Stimulated activated CD8-positive, alpha-beta memory T cell treated with anti-CD3 and anti-CD28 coated beads, Interleukin-4, amount 100 ng/mL, for 4 hours (primary cell): ENCODE data around the gene ATF4.
A peak's percentile ranks its signal among the peaks of the same experiment; 100 is the strongest.
"Not testable (repeated sequence)": the region's sequence is repeated elsewhere in the genome, so short reads cannot be mapped to it uniquely, and the experiment has no call there.

Experiments used
- DNase-seq, 2 donors: peaks; one replicate each; pipeline ENCODE4 v3.0.0-alpha.2; 2020; ENCODE audit warnings: low read depth in 2 of 2, low spot score in 1 of 2

The ATF4 gene

DNA sequence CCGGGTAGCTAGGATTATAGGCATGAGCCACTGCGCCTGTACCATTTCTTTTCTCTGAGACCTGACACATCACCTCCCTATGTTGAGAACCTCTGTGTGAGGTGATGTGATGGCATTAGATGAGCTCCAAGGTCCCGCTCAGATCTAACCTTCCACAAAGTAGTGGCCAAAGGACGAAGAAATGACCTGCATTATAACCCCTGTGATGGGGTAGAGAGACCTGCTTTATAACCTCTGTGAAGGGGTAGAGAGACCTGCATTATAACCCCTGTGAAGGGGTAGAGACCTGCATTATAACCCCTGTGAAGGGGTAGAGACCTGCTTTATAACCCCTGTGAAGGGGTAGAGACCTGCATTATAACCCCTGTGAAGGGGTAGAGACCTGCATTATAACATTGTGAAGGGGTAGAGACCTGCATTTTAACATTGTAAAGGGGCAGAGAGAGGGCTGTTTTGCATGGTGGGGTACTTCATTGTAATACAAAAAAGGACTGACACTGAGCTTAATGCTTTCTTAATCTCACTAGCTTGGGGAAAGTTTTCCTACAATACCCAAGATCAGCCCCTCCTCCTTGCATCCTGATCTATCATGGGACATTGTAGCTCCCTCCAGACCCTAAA, 9.7 kb upstream of the ATF4 start:
- DNase-seq, result no peak

DNA sequence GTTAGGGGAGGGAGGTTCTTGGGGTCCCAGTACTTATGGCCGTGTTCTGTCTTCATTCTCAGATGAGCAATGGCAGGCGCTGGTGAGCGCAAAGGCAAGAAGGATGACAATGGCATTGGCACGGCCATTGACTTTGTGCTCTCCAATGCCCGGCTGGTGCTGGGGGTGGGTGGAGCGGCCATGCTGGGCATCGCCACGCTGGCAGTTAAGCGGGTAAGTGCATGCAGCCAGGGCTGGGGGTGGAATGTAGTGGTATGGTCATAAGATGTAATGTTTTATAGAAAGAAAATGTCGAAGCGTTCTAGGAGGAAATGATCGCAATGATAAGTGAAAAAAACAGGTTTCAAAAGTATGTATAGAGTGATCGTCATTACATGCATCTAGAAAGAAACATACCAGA, 9.1 kb upstream of the ATF4 start:
- no peak for DNase-seq

DNA sequence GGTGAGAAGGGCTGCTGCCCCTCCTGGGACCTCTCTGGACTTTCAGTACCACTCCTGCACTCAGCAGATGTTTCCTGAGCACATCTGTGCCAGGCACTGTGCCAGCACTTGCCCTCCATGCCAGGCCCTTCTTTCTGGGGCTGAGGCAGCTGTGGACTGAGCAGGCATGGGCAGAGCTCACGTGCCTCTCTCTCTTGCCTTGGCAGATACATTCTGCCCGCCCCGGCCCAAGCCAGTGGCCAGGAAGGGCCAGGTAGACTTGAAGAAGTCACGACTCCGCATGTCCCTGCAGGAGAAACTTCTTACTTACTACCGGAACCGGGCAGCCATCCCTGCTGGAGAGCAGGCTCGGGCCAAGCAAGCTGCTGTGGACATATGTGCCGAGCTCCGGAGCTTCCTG, 8.3 kb upstream of the ATF4 start:
- no peak for DNase-seq

DNA sequence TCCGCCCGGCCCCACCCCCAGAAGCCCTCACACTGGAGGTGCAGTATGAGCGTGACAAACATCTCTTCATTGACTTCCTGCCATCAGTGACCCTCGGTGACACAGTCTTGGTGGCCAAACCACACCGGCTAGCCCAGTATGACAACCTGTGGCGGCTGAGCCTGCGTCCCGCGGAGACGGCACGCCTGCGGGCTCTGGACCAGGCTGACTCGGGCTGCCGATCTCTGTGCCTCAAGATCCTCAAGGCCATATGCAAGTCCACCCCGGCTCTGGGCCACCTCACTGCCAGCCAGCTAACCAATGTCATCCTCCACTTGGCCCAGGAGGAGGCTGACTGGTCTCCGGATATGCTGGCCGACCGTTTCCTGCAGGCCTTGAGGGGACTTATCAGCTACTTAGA, 6.6 kb upstream of the ATF4 start:
- no peak for DNase-seq

DNA sequence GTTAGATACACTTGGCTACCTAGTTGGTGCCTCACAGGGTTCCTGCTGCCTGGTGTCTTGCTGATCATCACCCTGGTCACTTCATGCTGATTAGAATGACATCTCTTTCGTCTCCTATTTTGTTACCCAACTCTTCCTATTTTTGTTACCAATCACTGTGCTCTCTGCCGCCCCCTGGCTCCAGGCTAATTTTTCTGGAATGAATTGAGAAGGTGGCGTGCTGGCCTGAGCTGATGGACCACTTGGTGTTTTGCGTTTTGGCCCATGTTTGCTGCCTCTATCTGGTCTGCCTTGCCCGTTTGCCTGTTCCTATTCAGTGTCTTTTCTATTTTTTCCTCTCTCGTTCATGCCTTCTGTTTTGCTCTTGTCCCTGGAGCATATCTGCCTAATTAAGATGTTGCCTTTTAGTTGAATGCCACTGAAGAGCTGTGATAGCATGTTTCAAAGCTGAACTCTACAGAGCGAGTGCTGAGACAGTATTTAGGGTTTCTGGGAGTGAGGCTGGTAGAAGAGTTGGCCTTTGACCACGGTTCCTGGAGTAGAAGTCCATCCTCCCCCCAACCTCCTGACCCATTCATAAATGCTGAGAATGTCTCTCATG, 5.9 kb upstream of the ATF4 start:
- no peak for DNase-seq

DNA sequence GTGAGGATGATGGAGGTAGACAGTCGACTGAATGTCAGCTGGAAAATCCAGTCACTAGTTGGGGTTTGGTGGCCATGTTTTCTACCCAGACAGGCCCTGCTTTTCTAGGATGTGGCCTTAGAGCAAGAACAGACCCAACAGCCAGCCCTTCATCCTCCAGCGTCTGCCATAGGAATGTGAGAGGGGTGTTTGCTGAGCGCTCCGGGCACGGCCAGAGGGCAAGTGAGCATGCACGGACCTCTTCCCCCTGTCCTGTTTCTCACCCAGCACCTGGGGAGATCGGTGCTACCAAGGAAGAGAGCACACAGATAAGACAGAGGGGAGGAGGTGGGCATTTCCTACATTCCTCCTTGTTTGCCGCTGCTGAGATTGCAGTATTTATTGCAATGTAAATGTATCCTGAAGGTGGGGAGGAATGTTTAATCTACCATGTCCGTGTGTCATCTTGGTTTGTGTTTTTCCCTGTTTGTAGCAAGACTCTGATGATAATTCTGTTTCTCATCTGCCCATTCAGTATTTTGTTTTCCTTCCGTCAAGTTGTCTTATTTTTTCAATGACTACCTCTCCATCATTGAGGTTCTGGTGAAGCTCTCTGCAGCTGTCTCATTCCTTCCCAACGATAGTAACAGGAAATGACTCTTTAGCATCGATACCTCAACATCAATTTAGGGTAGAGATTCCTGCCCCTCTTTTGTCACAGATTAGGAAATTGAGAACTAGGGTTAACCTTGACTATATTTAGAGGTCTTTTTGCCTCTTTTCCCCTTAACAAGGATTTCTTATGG, 4.9 kb upstream of the ATF4 start:
- DNase-seq, result no peak

DNA sequence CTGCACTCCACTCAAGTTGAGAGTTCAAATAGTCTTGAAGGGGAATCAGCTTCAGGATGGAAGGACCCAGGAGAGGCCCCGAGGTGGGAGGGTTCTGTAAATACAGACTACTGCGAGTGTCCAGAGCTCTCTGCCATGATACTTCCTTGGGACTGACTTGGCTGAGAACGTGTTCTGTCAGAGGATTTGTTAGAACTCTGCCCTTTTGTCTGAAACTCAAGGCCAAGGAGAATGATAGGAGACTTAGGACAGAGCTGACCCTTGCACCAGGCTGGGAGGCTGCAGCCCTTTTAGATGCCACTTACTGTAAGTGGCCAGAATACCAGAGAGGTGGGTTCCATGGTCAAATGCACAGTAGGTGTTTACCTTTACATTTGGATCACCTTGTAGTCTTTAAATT, 2.9 kb upstream of the ATF4 start:
- DNase-seq, result no peak

DNA sequence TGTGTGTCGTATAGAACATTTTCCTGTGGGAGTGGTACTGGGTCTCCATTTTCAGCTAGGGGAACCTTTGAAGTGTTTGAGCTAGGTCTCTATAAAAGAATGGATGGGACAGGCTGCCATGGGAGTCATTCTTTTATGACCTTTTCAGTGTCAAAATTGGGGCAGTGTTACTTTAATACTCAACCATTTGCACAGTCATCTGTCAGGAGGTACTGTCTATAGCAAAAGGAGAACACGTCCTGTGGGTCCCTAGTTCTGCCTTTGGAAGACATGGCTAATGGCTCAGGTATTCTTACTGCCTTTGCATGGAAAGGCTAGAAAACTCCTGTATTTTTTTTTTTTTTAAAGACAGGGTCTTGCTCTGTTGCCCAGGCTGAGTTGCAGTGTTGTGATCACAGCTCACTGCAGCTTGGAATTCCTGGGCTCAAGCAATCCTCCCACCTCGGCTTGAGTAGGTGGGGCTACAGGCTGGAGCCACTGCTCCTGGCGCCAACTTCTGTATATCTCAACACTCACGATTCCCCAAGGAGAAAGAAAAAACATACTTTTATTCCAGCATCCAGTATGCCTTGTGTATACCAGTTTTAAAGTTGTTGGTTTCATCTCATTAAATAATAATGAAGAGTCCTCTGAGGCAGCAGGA, 2.1 kb upstream of the ATF4 start:
- DNase-seq, result no peak

DNA sequence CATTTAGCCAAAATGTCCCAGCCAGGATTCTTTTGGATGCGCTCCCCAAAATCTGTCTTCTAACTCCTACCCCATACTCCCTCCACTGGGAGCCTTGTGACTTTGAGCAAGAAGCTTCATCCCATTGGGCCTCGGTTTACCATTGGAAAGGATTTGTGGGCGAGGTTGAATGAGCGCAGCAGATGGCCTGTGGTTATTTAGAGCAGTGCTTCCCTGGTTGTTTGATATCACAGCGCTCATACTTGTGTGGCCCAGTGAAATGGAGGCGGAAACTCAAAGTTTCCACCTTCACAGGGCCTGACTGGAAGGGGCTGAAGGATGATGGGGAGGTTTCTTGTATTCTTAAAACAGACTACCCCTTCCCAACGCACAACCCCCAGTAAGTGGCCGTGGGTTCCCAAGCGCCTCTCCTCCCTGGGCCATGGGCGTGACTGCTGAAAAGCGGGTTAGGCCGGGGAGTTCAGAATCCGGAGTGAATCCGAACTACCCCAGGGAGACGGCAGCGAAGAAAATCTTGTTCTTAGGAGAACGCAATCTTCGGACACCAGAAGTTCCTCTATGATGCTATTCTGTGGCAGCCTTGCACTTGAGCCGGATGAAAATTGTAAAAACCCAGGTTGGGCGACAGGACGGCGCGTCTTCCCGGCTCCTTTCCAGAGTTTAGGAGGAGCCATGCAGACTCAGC, 1.2 kb upstream of the ATF4 start:
- no peak for DNase-seq

DNA sequence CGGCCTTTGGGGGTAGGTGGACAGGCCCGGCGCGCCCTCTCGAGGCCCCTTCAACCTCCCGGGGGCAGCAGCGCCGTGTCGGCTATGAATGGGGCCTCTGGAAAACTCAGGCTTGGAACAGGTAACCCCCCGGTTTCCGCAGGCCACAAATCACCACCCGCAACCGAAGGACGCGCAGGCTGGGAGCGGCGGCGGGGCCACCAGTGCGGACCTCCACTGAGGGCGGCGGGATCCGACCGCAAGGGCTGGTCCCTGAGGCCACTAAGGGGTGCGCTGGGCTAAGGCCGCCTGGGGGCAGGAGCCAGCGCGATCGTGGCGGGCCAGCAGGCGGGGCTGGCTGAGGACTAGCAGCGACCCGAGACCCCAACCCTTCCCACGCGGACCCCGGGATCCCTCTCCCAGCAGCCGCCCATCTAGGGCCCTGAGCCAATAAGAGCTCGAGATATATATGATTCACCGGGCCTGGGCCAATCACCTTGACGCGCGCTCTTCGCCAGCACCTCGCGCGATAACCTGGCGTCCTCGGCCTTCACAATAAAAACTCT, 609 bp upstream of the ATF4 start:
- peak in 1 of 2 donors; percentile 95 for DNase-seq

DNA sequence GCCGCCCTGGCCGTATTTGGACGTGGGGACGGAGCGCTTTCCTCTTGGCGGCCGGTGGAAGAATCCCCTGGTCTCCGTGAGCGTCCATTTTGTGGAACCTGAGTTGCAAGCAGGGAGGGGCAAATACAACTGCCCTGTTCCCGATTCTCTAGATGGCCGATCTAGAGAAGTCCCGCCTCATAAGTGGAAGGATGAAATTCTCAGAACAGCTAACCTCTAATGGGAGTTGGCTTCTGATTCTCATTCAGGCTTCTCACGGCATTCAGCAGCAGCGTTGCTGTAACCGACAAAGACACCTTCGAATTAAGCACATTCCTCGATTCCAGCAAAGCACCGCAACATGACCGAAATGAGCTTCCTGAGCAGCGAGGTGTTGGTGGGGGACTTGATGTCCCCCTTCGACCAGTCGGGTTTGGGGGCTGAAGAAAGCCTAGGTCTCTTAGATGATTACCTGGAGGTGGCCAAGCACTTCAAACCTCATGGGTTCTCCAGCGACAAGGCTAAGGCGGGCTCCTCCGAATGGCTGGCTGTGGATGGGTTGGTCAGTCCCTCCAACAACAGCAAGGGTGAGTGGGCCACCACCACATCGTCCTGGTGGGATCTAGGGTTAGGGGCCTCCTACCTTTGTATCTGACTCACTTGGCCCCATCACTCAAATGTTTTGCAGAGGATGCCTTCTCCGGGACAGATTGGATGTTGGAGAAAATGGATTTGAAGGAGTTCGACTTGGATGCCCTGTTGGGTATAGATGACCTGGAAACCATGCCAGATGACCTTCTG, 934 bp downstream of the ATF4 start:
- DNase-seq, result not testable (repeated sequence)

DNA sequence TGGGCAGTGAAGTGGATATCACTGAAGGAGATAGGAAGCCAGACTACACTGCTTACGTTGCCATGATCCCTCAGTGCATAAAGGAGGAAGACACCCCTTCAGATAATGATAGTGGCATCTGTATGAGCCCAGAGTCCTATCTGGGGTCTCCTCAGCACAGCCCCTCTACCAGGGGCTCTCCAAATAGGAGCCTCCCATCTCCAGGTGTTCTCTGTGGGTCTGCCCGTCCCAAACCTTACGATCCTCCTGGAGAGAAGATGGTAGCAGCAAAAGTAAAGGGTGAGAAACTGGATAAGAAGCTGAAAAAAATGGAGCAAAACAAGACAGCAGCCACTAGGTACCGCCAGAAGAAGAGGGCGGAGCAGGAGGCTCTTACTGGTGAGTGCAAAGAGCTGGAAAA, 1.7 kb downstream of the ATF4 start:
- DNase-seq, result not testable (repeated sequence)

DNA sequence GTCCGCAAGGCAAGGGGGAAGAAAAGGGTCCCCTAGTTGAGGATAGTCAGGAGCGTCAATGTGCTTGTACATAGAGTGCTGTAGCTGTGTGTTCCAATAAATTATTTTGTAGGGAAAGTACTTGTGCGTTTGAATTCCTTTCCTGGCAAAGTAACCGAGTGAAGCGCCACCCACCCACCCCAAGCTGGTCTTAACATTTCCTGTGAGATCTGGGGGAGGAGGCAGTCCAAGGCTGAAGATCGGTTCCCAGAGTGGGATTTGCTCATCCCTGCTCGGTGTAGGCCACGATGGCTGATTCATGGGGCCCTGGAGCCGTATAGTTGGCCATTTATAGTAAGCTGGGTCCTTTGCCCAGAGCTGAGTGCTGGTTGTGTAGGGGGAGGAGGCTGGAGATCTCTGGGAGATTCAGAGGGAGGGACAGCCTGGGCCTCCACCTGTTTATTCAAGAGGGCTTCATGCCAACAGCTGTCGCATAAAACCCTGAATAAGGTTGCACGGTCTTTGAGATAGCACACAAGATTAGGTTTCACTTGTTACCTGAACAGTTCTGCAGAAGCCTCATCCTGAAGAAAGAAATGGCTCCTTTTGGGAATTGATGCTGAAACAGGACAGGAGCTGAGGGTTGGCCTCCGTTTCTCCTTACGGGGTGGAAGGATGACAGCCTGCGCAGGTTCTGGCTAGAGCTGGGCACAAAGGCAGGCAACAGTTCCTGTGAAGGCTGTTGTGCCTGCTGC, 2.4 kb downstream of the ATF4 start:
- no peak for DNase-seq

DNA sequence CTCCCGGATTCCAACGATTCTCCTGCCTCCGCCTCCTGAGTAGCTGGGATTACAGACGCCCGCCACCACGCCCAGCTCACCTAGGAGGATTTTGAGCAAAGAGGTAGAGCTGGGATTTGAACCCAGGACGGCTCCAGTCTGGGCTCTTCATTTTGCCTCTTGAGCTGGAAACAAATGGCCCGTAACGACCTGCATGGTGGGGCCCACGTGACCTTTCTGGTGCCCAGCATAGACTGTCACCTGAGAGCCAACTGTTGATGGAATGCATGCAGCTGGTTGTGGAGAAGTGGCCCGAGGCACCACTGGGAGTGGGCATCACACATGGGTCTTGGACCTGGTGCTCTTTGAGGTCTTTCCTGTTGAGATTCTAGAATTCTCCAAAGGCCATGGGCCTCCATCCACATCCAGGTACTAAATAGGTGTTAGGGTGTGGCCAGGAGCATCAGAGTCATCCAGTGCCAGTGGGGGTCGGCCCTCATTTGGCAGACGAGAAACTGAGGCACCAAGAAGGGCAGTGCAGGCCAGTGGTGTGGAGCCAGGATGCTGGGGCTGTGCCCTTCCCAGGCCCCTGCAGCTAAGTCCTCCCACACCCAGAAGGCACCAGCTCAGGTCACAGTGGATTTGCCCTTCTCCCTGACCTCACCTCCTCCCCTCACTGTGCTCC, 3.9 kb downstream of the ATF4 start:
- DNase-seq, result no peak

DNA sequence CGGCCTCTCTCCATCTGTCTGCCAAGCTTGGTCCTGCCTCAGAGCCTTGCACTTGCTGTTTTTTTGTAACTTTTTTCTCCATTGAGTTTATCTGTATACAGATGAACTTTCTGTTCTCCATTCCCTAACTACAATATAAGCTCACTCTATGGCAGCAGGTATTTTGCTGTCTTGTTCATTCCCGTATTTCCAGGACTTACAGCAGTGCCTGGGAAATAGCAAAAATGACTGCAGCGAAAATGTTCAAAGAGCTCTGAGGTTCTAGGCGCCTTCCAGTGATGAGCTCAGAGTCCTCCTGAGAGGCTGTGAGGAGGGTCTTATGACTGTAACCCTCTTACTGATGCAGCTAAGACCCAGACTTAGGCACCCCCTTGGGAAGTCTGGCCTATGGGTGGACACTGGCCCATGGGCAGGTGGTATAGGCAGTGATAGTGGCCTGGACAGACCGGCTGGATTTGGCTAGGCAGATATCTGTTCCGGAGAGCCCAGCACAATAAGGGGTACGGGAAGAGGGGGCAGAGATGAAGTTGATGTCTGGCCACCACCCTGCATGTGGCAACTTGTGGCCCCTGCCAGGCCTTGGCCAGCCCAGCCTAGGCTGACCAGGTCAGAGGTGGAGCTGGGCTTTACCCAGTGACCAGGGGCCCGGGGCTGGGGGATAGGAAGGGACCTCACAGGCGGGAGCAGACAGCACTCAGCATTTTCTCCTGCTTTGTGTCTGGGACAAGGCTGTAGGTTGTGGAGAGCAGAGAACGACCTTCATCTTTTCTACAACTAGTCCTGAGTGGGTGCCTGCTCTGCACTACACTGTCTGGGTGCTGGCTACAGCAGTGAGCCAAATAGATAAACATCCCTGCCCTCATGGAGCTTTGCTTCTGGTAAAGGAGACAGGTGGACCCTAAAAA, 4.6 kb downstream of the ATF4 start:
- DNase-seq, result no peak

DNA sequence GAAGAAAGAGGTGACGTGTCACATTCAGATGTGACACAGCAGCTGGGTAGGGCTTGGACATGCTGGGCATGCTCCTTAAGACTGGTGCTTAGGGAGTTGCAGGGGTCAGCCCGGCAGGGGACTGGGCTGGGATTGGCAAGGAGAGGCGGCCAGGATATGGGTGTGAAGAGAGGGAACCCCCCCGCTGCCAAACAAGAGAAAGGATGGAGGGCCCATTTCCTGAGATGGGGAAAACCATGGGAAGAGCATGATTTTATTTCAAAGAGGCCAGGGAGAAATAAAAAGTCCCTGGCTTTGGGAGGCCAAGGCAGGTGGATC, 5.3 kb downstream of the ATF4 start:
- no peak for DNase-seq

DNA sequence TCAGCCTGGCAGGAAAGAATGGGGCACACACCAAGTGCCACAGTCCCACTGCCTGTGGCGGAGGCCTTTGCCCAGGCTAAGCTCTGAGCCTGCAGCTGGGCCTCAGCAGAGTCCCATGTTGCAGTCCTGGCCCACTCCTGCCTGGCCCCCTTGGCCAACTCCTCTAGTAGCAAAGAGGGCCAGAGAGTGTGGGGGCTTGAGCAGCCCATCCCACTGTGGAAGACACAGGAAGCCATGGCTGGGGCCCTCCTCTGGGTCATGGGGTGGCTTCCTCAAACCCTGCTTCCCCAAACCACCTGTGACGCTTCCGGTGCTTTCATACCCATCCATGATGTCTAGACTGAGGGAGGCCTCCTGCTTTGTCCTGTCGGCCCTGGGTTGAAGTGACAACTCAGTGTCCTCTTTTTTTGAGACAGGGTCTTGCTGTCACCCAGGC, 6.4 kb downstream of the ATF4 start:
- no peak for DNase-seq

DNA sequence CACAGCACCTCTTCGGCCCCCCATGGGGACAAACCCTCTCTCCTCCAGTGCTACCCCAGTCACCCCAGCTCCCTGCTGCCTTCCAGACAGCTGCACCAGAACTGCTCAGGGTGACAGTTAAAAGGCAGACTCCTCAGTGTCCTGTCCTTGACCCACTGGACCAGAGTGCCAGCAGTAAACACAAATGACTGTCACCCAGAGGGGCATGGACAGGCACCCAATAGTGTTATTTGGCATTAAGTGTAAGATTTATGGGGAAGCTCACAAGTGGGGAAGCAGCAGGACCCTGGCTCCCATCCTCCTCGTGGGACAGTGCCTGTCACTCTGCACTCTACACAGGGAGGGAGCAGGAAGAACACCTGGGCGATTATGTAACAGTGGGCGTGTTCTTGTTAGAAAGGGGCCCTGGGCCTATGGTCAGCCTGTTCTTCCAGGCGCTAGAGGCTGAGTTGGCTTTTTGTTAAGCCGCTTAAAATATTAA, 7.2 kb downstream of the ATF4 start:
- no peak for DNase-seq
